ENCODE data around the gene SYNGR1.

DNA sequence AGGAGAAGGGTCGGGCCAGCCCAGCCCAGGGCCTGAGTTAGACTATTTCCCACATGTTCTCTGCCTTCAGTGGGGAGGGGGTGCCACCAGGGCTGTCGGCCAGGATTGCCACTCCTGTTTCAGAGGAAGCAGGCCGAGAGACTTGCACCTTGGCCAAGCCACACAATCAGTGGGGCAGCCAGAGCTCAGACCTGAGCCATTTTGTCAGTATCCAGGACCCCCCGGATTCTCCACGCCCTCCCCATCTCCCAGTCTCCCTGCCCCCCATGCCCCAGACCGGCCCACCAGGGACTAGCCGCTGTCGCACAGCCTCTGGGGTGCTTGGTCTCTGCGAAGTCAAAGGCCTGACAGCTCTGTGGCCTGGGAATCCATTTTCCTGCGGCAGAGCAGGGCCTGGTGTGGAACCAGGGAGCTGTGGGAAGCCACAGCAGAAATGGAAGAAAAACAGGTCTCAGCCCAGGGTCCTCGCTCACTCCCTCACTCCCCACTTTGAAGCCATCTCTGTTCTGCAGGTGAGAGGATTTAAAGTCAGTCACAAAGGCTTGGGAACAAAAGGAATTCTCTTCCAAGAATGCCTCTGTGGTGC is 81.5 kb downstream of the SYNGR1 start:
- TF ChIP-seq, protein P1, sequence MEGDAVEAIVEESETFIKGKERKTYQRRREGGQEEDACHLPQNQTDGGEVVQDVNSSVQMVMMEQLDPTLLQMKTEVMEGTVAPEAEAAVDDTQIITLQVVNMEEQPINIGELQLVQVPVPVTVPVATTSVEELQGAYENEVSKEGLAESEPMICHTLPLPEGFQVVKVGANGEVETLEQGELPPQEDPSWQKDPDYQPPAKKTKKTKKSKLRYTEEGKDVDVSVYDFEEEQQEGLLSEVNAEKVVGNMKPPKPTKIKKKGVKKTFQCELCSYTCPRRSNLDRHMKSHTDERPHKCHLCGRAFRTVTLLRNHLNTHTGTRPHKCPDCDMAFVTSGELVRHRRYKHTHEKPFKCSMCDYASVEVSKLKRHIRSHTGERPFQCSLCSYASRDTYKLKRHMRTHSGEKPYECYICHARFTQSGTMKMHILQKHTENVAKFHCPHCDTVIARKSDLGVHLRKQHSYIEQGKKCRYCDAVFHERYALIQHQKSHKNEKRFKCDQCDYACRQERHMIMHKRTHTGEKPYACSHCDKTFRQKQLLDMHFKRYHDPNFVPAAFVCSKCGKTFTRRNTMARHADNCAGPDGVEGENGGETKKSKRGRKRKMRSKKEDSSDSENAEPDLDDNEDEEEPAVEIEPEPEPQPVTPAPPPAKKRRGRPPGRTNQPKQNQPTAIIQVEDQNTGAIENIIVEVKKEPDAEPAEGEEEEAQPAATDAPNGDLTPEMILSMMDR (conservative IDR thresholded peaks at IDR 0.05) = no peak
- no peak for TF ChIP-seq ZFX (IDR thresholded peaks at IDR 0.05)

Measured in C4-2B (cell line).